HepG2 (cell line): ENCODE data around the gene FGD3. TPM values are rescaled to one million over a fixed set of nuclear protein-coding genes. Genes with fewer than 3 reads are reported as not detected.

Source experiments
- ELF1 ChIP-seq: sonication (generic); formaldehyde crosslinking; IDR thresholded peaks from 2 replicates; pipeline ENCODE4 v1.4.0; 2020; ENCODE audit warnings: missing genetic modification reagents
- ETV5 ChIP-seq: IDR thresholded peaks from 2 replicates; pipeline ENCODE4 v1.6.1; 2018; ENCODE audit warnings: missing biosample characterization, missing genetic modification reagents, inconsistent platforms, borderline replicate concordance
- FOXK1 ChIP-seq: sonication (generic); formaldehyde crosslinking; IDR thresholded peaks from 2 replicates; pipeline ENCODE4 v1.4.0; 2020; ENCODE audit warnings: low read depth, missing genetic modification reagents, borderline replicate concordance
- HDAC1 ChIP-seq: sonication (generic); formaldehyde crosslinking; IDR thresholded peaks from 2 replicates; pipeline ENCODE4 v1.5.1; 2020; ENCODE audit warnings: mild to moderate bottlenecking, missing genetic modification reagents
- JUNB ChIP-seq: sonication (generic); formaldehyde crosslinking; IDR thresholded peaks from 2 replicates; pipeline ENCODE4 v1.8.0; 2022; ENCODE audit warnings: missing genetic modification reagents, mild to moderate bottlenecking, borderline replicate concordance
- KLF11 ChIP-seq: IDR thresholded peaks from 2 replicates; pipeline ENCODE4 v1.6.1; 2016; ENCODE audit warnings: missing compliant biosample characterization
- MAZ ChIP-seq, 2 experiments: sonication (generic) in 1 of 2; formaldehyde crosslinking in 1 of 2; IDR thresholded peaks; 2 replicates each; pipeline versions ENCODE4 v1.5.0 to v1.6.1; 2012 to 2020; ENCODE audit warnings: low read depth in 2 of 2, mild to moderate bottlenecking in 2 of 2, borderline replicate concordance in 1 of 2, improper control_type of control experiment in 1 of 2, low read length in 1 of 2, missing genetic modification reagents in 1 of 2, moderate library complexity in 1 of 2
- MXI1 ChIP-seq: IDR thresholded peaks from 3 replicates; pipeline ENCODE4 v1.6.1; 2012; ENCODE audit warnings: low read depth, low read length, inconsistent platforms, borderline replicate concordance
- NR2F1 ChIP-seq, 2 experiments: fragments of 450-650 bp in 1 of 2; formaldehyde crosslinking in 1 of 2; IDR thresholded peaks; 2 replicates each; pipeline versions ENCODE4 v1.5.0 to v1.6.1; 2016 to 2020; ENCODE audit warnings: mild to moderate bottlenecking in 1 of 2, missing compliant biosample characterization in 1 of 2, missing genetic modification reagents in 1 of 2, moderate library complexity in 1 of 2
- PCBP1 ChIP-seq: fragments of 200-400 bp; formaldehyde crosslinking; IDR thresholded peaks from 2 replicates; pipeline ENCODE4 v1.6.1; 2017; ENCODE audit warnings: mild to moderate bottlenecking, low read depth, low read length, borderline replicate concordance
- PLRG1 ChIP-seq: fragments of 450-650 bp; conservative IDR thresholded peaks from 2 replicates; pipeline ENCODE4 v1.6.1; 2016
- TEAD3 ChIP-seq: optimal IDR thresholded peaks from 2 replicates; pipeline ENCODE3; 2016; ENCODE audit warnings: borderline replicate concordance
- TFAP4 ChIP-seq: sonication (generic); IDR thresholded peaks from 2 replicates; pipeline ENCODE4 v1.6.1; 2016; ENCODE audit warnings: low read depth, borderline replicate concordance
- ZHX2 ChIP-seq, 2 experiments: sonication (generic) in 1 of 2; formaldehyde crosslinking in 1 of 2; IDR thresholded peaks; 2 replicates each; pipeline versions ENCODE4 v1.6.1 to v1.9.0; 2014 to 2022; ENCODE audit warnings: antibody characterized with exemption in 1 of 2, borderline replicate concordance in 1 of 2, inconsistent platforms in 1 of 2, low read depth in 1 of 2, missing genetic modification reagents in 1 of 2
- ZNF441 ChIP-seq: sonication (generic); formaldehyde crosslinking; IDR thresholded peaks from 2 replicates; pipeline ENCODE4 v1.7.0; 2021; ENCODE audit warnings: missing genetic modification reagents, borderline replicate concordance
- ZNF549 ChIP-seq: sonication (generic); formaldehyde crosslinking; IDR thresholded peaks from 2 replicates; pipeline ENCODE4 v1.5.0; 2020; ENCODE audit warnings: missing genetic modification reagents
- ZNF564 ChIP-seq: sonication (generic); formaldehyde crosslinking; IDR thresholded peaks from 2 replicates; pipeline ENCODE4 v1.8.1; 2023; ENCODE audit warnings: mild to moderate bottlenecking, missing genetic modification reagents
- ZNF619 ChIP-seq: sonication (generic); formaldehyde crosslinking; IDR thresholded peaks from 2 replicates; pipeline ENCODE4 v1.4.0; 2020; ENCODE audit warnings: mild to moderate bottlenecking, missing genetic modification reagents
- ZNF768 ChIP-seq: sonication (generic); formaldehyde crosslinking; IDR thresholded peaks from 2 replicates; pipeline ENCODE4 v1.4.0; 2020; ENCODE audit warnings: missing genetic modification reagents
- ZSCAN5A ChIP-seq: sonication (generic); formaldehyde crosslinking; IDR thresholded peaks from 2 replicates; pipeline ENCODE4 v1.8.0; 2022; ENCODE audit warnings: mild to moderate bottlenecking, missing genetic modification reagents, borderline replicate concordance
- polyA plus RNA-seq, 8 experiments: library from polyadenylated mRNA; depleted of rRNA in 3 of 8; stranded (reverse) in 7 of 8; unstranded in 1 of 8; fragments of >200 nt; fragmentation: Illumina TruSeq in 4 of 8; extraction: Trizol in 4 of 8; gene quantifications; 2 replicates each; pipeline versions ENCODE4 v1.2.1 to v1.2.3, GENCODE V29; 2011 to 2016; ENCODE audit warnings: low read depth in 4 of 8, missing spikeins in 1 of 8, mixed read lengths in 1 of 8; ENCODE audit not compliant: insufficient read depth in 1 of 8
- total RNA-seq, 5 experiments: library from RNA; depleted of rRNA; stranded (reverse); fragments of >200 nt; fragmentation: Illumina TruSeq; extraction: Trizol; gene quantifications; 2 replicates each; pipeline ENCODE4 v1.2.3, GENCODE V29; 2016; ENCODE audit warnings: low read depth in 1 of 5

The FGD3 gene
- total and polyA plus RNA-seq, 2 of the 13 experiments (the other 11 are each of a cell fraction or from before 2014, with no cell fraction given): 0.53 to 1.1 TPM

- TF ChIP-seq PCBP1 (no peak), KLF11 (CRISPR knock-in tag) (no peak), MXI1 (peak; percentile 53; the same call in 1 of the 3 replicates), NR2F1 (CRISPR knock-in tag; IDR thresholded peaks at IDR 0.05) (peak in 1 of 2 experiments; percentile 36; a peak in 1 of 4 replicates), ZHX2 (IDR thresholded peaks at IDR 0.05; ENCODE audit: low read depth) (no peak), ZHX2 (CRISPR knock-in tag; IDR thresholded peaks at IDR 0.05; ENCODE audit: borderline replicate concordance) (no peak), TFAP4 (peak; percentile 76), ZNF549 (CRISPR knock-in tag) (no peak), ZSCAN5A (CRISPR knock-in tag) (no peak), PLRG1 (no peak), JUNB (CRISPR knock-in tag) (no peak), ZNF564 (CRISPR knock-in tag) (peak; percentile 74; the same call in 1 of the 2 replicates), ZNF768 (CRISPR knock-in tag) (peak; percentile 45; the same call in 1 of the 2 replicates), MAZ (IDR thresholded peaks at IDR 0.05; ENCODE audit: borderline replicate concordance, low read depth, low read length) (peak; percentile 45; the same call in 1 of the 2 replicates), MAZ (CRISPR knock-in tag; IDR thresholded peaks at IDR 0.05; ENCODE audit: low read depth) (peak; percentile 74; the same call in 1 of the 2 replicates), ZNF441 (peak; percentile 90), FOXK1 (CRISPR knock-in tag) (no peak), TEAD3 (CRISPR knock-in tag) (peak; percentile 62), ZNF619 (no peak), ELF1 (CRISPR knock-in tag) (peak; percentile 41), HDAC1 (CRISPR knock-in tag) (peak; percentile 25; the same call in 1 of the 2 replicates), ETV5 (CRISPR knock-in tag) (peak; percentile 55; the same call in 1 of the 2 replicates)
Measured at GRCh38 chr9:93061791-93062763, 114.8 kb downstream of the FGD3 start (continued).
